ENCODE data around the gene PF4V1. TPM values are rescaled to one million over a fixed set of nuclear protein-coding genes. Genes with fewer than 3 reads are reported as not detected.

The PF4V1 gene
- total RNA-seq, 2 donors from 2014 or later: not detected

DNA sequence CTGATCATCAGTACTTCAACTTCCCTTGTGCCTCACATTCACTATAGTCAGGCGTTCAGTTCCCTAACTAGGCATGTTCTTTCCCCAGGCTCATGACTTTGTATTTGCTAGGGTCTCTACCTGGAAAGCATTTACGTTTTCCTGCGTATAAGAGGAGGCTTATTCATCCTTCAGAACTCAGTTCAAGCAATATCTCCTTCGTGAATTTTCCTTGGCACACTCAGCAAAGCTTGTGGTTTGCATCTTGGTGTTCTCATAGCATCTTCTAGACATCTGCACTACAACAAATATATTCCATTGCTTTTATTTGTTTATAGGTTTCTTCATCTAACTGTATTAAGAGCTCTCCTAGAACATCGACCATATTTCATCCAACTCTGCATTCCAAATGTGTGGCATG lies 14.0 kb upstream of the PF4V1 start:
- DNase-seq (ENCODE audit: low spot score) (no peak), ATAC-seq (ENCODE audit: insufficient number of reproducible peaks, low FRiP score, low read depth) (no peak)
- no peaks in the 10 kb centered on the region for H3K9me3 ChIP-seq
- no peaks in the 10 kb centered on the region for H3K27me3 ChIP-seq (replicated peaks; ENCODE audit: insufficient read depth)
- TF ChIP-seq, protein P1, sequence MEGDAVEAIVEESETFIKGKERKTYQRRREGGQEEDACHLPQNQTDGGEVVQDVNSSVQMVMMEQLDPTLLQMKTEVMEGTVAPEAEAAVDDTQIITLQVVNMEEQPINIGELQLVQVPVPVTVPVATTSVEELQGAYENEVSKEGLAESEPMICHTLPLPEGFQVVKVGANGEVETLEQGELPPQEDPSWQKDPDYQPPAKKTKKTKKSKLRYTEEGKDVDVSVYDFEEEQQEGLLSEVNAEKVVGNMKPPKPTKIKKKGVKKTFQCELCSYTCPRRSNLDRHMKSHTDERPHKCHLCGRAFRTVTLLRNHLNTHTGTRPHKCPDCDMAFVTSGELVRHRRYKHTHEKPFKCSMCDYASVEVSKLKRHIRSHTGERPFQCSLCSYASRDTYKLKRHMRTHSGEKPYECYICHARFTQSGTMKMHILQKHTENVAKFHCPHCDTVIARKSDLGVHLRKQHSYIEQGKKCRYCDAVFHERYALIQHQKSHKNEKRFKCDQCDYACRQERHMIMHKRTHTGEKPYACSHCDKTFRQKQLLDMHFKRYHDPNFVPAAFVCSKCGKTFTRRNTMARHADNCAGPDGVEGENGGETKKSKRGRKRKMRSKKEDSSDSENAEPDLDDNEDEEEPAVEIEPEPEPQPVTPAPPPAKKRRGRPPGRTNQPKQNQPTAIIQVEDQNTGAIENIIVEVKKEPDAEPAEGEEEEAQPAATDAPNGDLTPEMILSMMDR (IDR thresholded peaks at IDR 0.05): no peak
- no peaks in the 10 kb centered on the region for H3K36me3 ChIP-seq
- H3K4me3 ChIP-seq: no peak overlapping the region
- H3K4me1 ChIP-seq (ENCODE audit: control insufficient read depth in 1 of 2, low read depth in 2 of 2): peaks cover 6 to 12% of the 10 kb centered on the region in 2 donors
- H3K27ac ChIP-seq: no peak overlapping the region

GRCh38 chr4:73839715-73840114 lies 13.4 kb upstream of the PF4V1 start:
- Histone ChIP-seq H3K27me3 (replicated peaks; ENCODE audit: insufficient read depth) (no peaks in the 10 kb centered on the region), H3K27ac (no peak overlapping the region), H3K4me3 (no peak overlapping the region), H3K36me3 (no peaks in the 10 kb centered on the region), H3K4me1 (ENCODE audit: control insufficient read depth in 1 of 2, low read depth in 2 of 2) (peaks cover 6 to 12% of the 10 kb centered on the region in 2 donors), H3K9me3 (no peaks in the 10 kb centered on the region)
- TF ChIP-seq, protein P1 (IDR thresholded peaks at IDR 0.05): no peak
- DNase-seq (ENCODE audit: low spot score): no peak
- no peak for ATAC-seq (ENCODE audit: insufficient number of reproducible peaks, low FRiP score, low read depth)

GRCh38 chr4:73841243-73841925 lies 11.7 kb upstream of the PF4V1 start:
- TF ChIP-seq, protein P1 (IDR thresholded peaks at IDR 0.05): no peak
- Histone ChIP-seq H3K4me1 (ENCODE audit: control insufficient read depth in 1 of 2, low read depth in 2 of 2) (peaks cover 6 to 10% of the 10 kb centered on the region in 2 donors), H3K27ac (no peak overlapping the region), H3K36me3 (no peaks in the 10 kb centered on the region), H3K27me3 (replicated peaks; ENCODE audit: insufficient read depth) (no peaks in the 10 kb centered on the region), H3K4me3 (no peak overlapping the region), H3K9me3 (no peaks in the 10 kb centered on the region)
- DNase-seq (ENCODE audit: low spot score): no peak
- no peak for ATAC-seq (ENCODE audit: insufficient number of reproducible peaks, low FRiP score, low read depth)

GRCh38 chr4:73842696-73843095 lies 10.4 kb upstream of the PF4V1 start:
- Histone ChIP-seq H3K36me3 (no peaks in the 10 kb centered on the region), H3K27me3 (replicated peaks; ENCODE audit: insufficient read depth) (no peaks in the 10 kb centered on the region), H3K4me3 (no peak overlapping the region), H3K4me1 (ENCODE audit: control insufficient read depth in 1 of 2, low read depth in 2 of 2) (no peaks in the 10 kb centered on the region), H3K27ac (no peak overlapping the region), H3K9me3 (no peaks in the 10 kb centered on the region)
- DNase-seq (ENCODE audit: low spot score) (no peak), ATAC-seq (ENCODE audit: insufficient number of reproducible peaks, low FRiP score, low read depth) (no peak)
- TF ChIP-seq, protein P1 (IDR thresholded peaks at IDR 0.05): no peak

GRCh38 chr4:73843369-73843768 lies 9.7 kb upstream of the PF4V1 start:
- H3K27ac ChIP-seq: no peak overlapping the region
- no peaks in the 10 kb centered on the region for H3K9me3 ChIP-seq
- no peaks in the 10 kb centered on the region for H3K27me3 ChIP-seq (replicated peaks; ENCODE audit: insufficient read depth)
- no peak overlapping the region for H3K4me3 ChIP-seq
- TF ChIP-seq, protein P1 (IDR thresholded peaks at IDR 0.05): no peak
- DNase-seq (ENCODE audit: low spot score) (no peak), ATAC-seq (ENCODE audit: insufficient number of reproducible peaks, low FRiP score, low read depth) (no peak)
- H3K4me1 ChIP-seq (ENCODE audit: control insufficient read depth in 1 of 2, low read depth in 2 of 2): no peaks in the 10 kb centered on the region
- H3K36me3 ChIP-seq: no peaks in the 10 kb centered on the region

Measured in thoracic aorta (tissue), 2 donors.